ENCODE measurements around the gene MORC2. TPM values are rescaled to one million over a fixed set of nuclear protein-coding genes. Genes with fewer than 3 reads are reported as not detected.

Gene MORC2
- total and polyA plus RNA-seq, 10 of the 15 experiments (the other 5 are each of a cell fraction or from before 2014, with no cell fraction given) = 1.7 to 16.3 (median 9.0) TPM

DNA sequence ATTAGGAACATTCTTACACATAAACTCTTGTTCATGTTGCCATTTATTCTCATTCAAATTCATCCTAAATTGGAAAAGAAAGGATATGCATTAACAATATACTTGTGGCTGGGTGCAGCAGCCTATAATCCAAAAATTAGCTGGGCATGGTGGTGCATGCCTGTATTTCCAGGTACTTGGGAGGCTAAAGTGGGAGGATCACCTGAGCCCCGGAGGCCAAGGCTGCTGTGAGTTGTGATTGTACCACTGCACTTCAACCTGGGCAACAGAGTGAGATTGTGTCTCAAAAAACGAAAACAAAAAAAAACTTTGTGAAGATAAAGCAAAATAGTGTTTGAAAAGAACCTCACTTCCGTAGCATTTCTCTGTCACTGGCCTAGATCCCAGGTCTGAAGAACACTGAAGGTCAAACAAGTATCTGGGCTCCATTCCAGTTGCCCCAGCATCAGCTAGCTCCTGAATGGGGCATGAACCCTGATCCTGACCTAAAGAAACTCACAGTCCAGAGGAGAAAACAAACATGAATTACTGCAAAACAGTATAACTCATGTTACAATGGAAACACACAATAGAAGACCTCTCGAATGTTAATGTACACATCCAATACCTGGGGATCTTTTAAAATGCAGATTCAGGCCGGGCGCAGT is 32.7 kb upstream of the MORC2 start:
- ChIA-PET RAD21 (ENCODE audit: unreplicated experiment) (no interaction called here), SMC1A (ENCODE audit: uncharacterized antibody, unreplicated experiment) (no interaction called here), POLR2A (interaction anchor here (0.7 kb wide), 1 partner anchor 22 kb away, joined by 5 read pairs; no protein-coding TSS in a partner anchor), CTCF (interaction anchor here (0.6 kb wide), 1 partner anchor 148 kb away, joined by 3 read pairs; no protein-coding TSS in a partner anchor)
- H3K36me3 ChIP-seq (ENCODE audit: control insufficient read depth in 2 of 2, insufficient read depth in 2 of 2, low read length in 1 of 2) = no peaks in the 10 kb centered on the region
- intact Hi-C loops (cut with micrococcal nuclease; ENCODE audit: unreplicated experiment) = no loop called here
- H3K9me3 ChIP-seq (replicated peaks; ENCODE audit: control insufficient read depth, insufficient read depth, low read length) = no peaks in the 10 kb centered on the region
- H4K20me1 ChIP-seq (ENCODE audit: control insufficient read depth, insufficient read depth) = no peaks in the 10 kb centered on the region
- no peaks in the 10 kb centered on the region for H3K79me2 ChIP-seq (ENCODE audit: control insufficient read depth, insufficient read depth, low read length)
- no peak overlapping the region for H3K27ac ChIP-seq (ENCODE audit: control insufficient read depth, insufficient read depth)
- no TSS peak for BruUV-seq (replicated peaks)
- H3K4me2 ChIP-seq (ENCODE audit: control insufficient read depth, insufficient read depth) = no peak overlapping the region
- FAIRE-seq (no peak), DNase-seq (ENCODE audit: low read depth, low spot score) (no peak), ATAC-seq (no peak)
- H2AFZ ChIP-seq (ENCODE audit: control insufficient read depth, low read depth, low read length) = no peak overlapping the region
- no peak overlapping the region for H3K4me3 ChIP-seq
- WGBS (ENCODE audit: insufficient coverage, insufficient replicate concordance, low lambda C conversion rate, missing lambda C conversion rate) = 12% methylated on average over 6 of the region's 6 CpGs
- H3K9ac ChIP-seq (ENCODE audit: control insufficient read depth, insufficient read depth, low read length) = no peak overlapping the region
- TF ChIP-seq LARP7 (IDR thresholded peaks at IDR 0.05) (no peak), ZNF592 (IDR thresholded peaks at IDR 0.05) (no peak), CHD2 (IDR thresholded peaks at IDR 0.05; ENCODE audit: borderline replicate concordance, low read depth, low read length) (no peak), FOXM1 (IDR thresholded peaks at IDR 0.05; ENCODE audit: low read depth, low read length) (no peak), RFX5 (IDR thresholded peaks at IDR 0.05; ENCODE audit: low read depth, low read length) (no peak), ZNF217 (IDR thresholded peaks at IDR 0.05) (no peak), ETV6 (conservative IDR thresholded peaks at IDR 0.05 in 1 of 2, IDR thresholded peaks at IDR 0.05 in 1 of 2; ENCODE audit: borderline replicate concordance in 1 of 2, low read depth in 1 of 2) (no peak), MLLT1 (IDR thresholded peaks at IDR 0.05) (no peak), SMC3 (IDR thresholded peaks at IDR 0.05; ENCODE audit: borderline replicate concordance, low read length) (no peak), MTA3 (IDR thresholded peaks at IDR 0.05; ENCODE audit: borderline replicate concordance, low read length) (no peak), ASH2L (IDR thresholded peaks at IDR 0.05; ENCODE audit: borderline replicate concordance, low read depth) (no peak), TBL1XR1 (IDR thresholded peaks at IDR 0.05; ENCODE audit: low read depth, low read length) (no peak), ZZZ3 (IDR thresholded peaks at IDR 0.05; ENCODE audit: control insufficient read depth, insufficient read length, low read depth) (no peak), MEF2B (IDR thresholded peaks at IDR 0.05; ENCODE audit: partially characterized antibody, poor library complexity, severe bottlenecking) (no peak)
- H3K27me3 ChIP-seq (replicated peaks in 1 of 2; ENCODE audit: control insufficient read depth in 2 of 2, insufficient read depth in 2 of 2, low read length in 1 of 2) = no peaks in the 10 kb centered on the region
- H3K4me1 ChIP-seq (ENCODE audit: control insufficient read depth, insufficient read depth, low read length) = no peaks in the 10 kb centered on the region
- in situ Hi-C loops (cut with MboI) = no loop called here

All from GM12878 (cell line).